Stimulated activated CD8-positive, alpha-beta memory T cell treated with anti-CD3 and anti-CD28 coated beads, Interleukin-15, amount 100 ng/mL, for 48 hours (primary cell): ENCODE measurements around the gene KLHL25.

Source experiments
- DNase-seq, 2 donors: peaks; one replicate each; pipeline ENCODE4 v3.0.0-alpha.2; 2020; ENCODE audit warnings: low read depth in 2 of 2

The KLHL25 gene

GRCh38 chr15:85777250-85778106 is 17.2 kb downstream of the KLHL25 start:
- no peak for DNase-seq

DNA sequence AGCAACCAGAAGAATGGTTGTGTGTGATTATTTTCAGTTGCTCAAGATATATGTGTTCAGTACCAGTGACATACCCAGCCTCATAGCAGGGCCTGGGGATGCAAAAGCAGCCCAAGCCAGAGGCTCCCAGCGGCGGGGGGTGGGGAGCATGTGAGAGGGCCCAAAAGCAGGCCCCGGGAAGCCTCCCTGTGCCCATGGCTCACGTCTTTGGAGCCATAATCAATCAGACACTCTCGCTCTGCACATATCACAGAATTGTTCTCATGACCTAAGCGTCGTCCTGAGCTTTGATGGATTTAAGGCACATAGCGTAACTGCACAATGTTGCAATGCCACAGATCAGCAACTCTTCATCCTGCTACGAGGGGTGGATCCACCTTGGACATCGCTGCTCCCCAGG is 20.8 kb downstream of the KLHL25 start:
- no peak for DNase-seq

GRCh38 chr15:85773249-85773648 is 21.5 kb downstream of the KLHL25 start:
- DNase-seq, result no peak

GRCh38 chr15:85772668-85773067 is 22.1 kb downstream of the KLHL25 start:
- DNase-seq, result no peak

GRCh38 chr15:85771781-85772445 is 22.8 kb downstream of the KLHL25 start:
- no peak for DNase-seq

DNA sequence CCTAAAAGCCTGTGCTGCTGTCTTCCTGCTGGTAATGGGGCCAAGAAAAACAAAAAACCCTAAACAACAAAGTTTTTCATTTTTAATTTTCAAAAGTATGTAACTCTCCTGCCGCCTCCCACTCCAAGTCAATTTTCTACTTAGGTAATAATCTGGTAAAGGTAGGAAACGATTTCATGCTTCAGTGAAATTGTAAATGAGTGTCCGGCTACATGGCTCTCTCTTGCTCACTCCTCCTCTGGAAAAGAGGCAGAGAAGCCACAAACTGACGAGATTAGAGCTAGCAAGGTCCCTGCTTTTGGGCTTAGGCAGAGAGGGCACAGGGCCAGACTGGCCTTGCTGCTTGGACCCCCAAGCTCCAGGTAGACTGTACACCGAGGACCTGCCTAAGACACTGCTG is 23.5 kb downstream of the KLHL25 start:
- no peak for DNase-seq

GRCh38 chr15:85770096-85771041 is 24.4 kb downstream of the KLHL25 start:
- DNase-seq, result no peak

- DNase-seq, result no peak
These were observed 25.4 kb downstream of the KLHL25 start for GRCh38 chr15:85769182-85769900.

- no peak for DNase-seq
These were observed 26.0 kb downstream of the KLHL25 start for GRCh38 chr15:85768595-85769168.

GRCh38 chr15:85767785-85768529 is 26.8 kb downstream of the KLHL25 start:
- no peak for DNase-seq

- DNase-seq, result no peak
These were observed 28.5 kb downstream of the KLHL25 start for GRCh38 chr15:85766001-85766831.

DNA sequence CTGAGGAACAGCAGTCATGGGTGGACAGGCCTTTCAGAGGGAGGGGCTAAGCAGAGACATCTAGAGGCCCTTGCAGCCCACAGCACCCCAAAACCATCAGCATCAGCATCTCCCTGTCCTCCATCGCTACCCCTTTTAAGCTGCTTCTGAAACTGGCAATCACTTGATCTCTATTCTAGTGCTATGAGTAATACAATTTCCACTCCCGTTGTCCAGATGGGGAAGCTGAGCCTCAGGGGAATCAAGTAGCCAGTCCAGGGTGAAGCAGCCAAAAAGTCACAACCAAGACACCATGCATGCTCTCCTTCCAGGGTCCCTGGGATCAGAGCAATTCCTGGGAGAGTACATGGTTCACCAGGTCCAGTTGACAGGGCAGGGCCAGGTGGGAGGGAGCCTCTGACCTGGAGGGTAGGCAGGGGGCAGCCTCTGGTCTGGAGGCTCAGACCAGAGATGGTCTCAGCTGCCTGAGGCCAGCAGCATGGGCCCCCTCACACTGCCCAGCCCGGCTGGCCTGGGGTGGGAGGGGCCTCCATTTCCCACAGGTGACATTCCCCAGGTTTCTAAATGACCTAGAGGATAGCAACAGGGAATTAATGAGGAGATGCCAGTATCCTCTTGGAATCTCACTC is 30.0 kb downstream of the KLHL25 start:
- DNase-seq, result no peak

DNA sequence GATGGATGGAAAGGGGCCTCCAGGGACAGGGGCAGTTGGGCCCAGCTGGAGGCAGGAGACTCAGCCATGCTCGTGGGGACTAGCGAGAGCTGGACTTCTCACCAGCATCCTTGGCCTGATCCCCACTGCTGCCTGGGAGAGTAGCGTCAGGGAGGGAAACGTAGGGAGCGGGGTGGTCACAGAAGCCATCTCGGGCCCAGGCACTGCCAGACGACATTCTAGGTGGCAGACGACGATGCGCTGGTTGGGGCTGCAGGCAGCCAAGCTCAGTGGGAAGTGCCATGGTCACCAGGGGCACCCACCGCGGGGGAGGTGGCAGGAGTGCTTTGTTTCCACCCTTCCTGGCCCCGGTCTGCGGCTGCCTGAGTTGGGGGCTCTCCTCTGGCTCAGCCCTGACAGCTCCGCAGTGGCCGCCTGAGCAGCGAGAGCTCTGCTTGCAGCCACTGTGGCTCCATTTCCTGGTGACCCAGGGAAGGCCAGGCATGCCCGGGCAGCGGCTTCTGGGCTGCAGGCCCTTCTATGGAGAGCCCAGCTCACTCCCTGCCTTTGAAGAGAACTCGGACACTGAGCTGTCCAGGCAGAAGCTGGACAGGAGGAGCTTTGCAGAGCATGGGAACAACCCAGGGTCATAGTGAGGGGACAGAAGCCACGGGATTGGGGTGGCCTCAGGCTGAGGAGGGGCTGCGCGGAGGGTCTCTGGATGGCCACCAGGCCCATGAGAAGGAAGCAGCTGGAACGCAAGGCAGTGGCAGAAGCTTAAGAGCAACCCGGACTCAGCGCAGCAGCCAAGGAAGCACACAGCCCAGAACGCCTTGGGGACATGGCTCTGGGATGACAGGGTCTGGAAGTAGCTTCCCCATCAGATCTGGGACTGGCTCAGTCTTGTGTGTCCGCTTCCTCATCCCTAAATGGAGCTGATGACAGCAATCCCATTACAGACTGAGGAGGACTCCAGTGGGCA is 30.8 kb downstream of the KLHL25 start:
- DNase-seq, result no peak

- no peak for DNase-seq
These were observed 31.6 kb downstream of the KLHL25 start for GRCh38 chr15:85763157-85763556.

GRCh38 chr15:85762756-85763127 is 32.0 kb downstream of the KLHL25 start:
- DNase-seq, result no peak

DNA sequence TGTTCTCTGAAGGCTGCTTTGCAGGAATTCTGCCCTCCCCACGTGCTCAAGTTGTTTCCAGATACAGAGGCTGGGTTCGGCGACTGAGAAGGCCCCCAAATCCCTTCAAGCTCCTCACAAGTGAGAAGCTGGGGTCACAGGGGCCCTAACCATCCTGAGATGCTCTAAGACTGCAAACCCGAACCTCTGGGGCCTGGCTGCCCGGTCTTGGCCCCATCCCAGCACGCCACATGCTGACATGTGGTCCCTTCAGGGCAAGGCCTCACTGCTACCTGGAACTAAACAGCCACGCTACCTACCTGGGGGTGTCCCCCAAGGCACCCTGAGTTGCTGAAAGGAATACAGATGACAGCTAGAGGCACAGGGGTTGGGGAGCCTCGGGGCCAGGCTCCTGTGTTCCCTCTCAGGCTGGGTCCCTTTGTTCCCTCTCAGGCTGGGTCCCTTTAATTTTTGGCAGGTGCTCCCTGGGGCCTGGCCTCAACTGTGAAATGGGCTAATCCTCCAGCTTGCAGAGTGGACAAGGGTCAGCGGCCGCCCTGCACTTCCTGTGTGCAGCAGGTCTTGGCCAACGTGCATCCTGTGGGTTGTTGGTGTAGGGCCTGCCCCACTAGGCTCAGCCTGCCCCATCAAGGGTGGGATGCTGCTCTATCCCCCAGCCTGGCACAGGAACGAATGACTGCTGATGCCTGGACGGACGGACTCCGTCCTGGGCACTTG is 32.5 kb downstream of the KLHL25 start:
- no peak for DNase-seq

- no peak for DNase-seq
These were observed 33.1 kb downstream of the KLHL25 start for GRCh38 chr15:85761635-85762034.
